SIG-M5 treated with dmso at 0.1 percent for 504 hours (cell line): Measurements from ENCODE around the gene PRPF39.

ENCODE experiments used
- DNase-seq: peaks from one replicate; lab custom pipeline; 2025; ENCODE audit not compliant: unreplicated experiment; lab: John Stamatoyannopoulos, UW

PRPF39 gene, protein sequence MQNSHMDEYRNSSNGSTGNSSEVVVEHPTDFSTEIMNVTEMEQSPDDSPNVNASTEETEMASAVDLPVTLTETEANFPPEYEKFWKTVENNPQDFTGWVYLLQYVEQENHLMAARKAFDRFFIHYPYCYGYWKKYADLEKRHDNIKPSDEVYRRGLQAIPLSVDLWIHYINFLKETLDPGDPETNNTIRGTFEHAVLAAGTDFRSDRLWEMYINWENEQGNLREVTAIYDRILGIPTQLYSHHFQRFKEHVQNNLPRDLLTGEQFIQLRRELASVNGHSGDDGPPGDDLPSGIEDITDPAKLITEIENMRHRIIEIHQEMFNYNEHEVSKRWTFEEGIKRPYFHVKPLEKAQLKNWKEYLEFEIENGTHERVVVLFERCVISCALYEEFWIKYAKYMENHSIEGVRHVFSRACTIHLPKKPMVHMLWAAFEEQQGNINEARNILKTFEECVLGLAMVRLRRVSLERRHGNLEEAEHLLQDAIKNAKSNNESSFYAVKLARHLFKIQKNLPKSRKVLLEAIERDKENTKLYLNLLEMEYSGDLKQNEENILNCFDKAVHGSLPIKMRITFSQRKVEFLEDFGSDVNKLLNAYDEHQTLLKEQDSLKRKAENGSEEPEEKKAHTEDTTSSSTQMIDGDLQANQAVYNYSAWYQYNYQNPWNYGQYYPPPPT

DNA sequence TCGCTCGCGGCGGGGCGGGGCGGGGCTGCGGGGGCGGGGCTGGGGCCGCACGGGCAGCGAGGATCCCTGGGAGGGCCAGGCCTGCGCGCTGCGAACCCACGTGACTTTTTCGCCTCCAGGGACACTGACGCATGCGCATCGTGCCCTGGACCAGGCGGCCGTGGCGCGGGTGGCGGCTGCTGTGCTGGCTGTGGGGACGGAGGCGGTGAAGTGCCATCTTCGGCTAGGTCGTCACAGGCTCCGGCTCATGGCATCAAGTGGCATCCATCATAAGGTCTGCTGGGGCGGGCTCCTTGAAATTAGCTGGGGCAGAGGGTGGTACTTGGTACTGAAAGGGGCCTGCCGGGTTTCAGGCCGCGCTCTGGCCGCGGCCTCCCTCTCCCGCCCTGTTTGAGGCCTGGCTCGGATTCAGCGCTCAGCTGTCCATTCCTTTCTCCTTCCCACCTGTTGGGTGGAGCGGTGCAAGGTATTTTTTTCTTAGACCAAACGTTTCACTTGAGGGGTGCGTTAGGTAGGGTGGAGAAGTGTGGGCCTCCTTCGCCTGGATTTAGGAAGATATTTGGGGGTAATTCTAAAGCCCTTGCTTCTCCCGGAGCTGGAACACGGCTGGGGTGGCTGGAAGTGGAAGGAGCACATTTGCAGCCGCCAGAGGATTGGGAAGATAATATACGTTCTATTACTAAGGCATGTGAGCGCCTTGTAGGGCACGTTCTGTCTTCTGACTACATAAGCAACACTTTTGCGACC is at the start of gene PRPF39:
Gene PRPF39 (plus strand): TSS at position 141 of the 747 bp plus-strand sequence. CDS start 11,124 bp downstream, outside the sequence.
- peak; percentile 87 for DNase-seq

DNA sequence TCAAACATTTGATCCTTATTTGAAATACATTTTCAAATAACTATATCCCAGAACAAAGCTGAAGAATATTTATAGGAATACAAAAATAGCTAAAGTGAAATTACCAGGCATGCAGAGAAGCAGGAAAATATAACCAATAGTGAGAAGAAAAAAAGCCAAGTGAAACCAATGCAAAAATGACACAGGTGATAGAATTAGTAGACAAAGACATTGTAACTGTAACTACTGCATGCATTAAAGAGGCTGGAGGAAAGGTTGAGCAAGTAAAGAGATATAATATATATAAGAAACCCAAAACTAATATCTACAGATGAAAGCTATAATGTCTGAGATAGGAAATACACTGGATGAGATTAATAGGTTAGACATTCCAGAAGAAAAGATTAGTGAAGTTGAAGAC is 49.2 kb upstream of the PRPF39 start:
- DNase-seq = no peak

DNA sequence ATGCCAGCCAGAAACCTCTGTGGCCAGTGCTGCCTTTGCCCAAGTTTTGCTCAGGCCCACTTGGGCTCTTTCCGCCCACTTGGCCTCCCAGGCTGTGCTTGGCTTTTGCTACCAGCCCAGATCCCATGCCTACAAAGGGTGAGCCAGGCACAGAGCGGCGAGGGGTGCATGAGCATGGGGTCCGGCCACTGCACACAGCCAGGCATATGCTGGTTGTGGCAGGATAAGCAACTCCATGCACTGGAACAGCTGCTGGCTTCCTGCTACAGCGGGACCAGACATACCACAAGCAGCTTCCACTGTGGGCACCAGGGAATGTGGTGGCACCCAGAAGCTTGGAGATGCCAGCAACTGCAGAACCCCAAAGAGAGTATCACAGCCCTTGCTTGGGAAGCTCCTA is 45.7 kb upstream of the PRPF39 start:
- DNase-seq = no peak

DNA sequence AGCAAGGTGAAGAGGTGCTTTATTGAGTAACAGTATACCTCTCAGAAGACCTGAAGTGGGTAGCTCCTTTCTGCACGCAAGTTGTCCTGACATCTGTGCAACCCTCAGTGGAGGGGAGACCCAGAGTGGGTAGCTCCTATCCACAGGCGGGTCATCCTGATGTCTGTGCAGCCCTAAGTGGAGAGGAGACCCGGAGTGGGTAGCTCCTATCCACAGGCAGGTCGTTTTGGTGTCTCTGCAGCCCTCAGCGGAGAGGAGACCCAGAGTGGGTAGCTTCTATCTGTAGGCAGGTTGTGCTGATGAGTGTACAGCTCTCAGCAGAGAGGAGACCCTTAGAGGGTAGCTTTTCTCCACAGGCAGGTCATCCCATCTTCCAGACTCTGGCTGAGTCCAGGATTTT is 45.1 kb upstream of the PRPF39 start:
- no peak for DNase-seq

DNA sequence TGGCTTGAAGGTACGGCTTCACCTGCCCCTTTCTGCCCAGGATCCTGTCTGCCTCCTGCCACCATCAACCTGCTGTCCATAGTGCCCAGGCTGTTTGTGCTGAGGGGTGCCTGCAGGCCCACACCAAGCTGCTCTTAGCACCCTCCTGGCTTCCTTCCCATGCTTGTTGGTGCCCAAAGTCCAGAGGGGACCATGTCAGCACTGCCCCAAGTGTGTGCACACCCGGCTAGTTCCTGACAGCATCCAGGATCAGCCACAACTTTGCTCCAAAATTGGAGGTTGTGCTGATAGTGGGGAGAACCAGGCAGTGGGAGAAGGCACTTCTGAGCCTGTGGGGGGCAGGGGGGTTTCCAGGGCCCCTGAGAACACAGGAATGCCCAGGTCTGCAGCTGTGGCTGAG is 44.5 kb upstream of the PRPF39 start:
- DNase-seq = no peak

DNA sequence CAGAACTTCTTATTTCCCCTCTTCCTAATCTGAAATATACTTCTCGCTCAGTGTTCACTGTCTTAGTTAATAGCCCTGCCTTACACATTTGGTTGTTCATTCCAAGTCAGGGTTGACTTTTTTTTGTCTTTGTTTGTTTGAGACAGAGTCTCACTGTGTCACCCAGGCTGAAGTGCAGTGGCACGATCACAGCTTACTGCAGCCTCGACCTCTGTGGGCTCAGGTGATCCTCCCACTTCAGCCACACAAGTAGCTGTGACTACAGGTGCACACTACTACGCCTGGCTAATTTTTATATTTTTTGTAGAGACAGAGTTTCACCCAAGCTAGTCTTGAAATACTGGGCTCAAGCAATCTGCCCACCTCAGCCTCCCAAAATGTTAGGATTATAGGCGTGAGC is 42.3 kb upstream of the PRPF39 start:
- no peak for DNase-seq

DNA sequence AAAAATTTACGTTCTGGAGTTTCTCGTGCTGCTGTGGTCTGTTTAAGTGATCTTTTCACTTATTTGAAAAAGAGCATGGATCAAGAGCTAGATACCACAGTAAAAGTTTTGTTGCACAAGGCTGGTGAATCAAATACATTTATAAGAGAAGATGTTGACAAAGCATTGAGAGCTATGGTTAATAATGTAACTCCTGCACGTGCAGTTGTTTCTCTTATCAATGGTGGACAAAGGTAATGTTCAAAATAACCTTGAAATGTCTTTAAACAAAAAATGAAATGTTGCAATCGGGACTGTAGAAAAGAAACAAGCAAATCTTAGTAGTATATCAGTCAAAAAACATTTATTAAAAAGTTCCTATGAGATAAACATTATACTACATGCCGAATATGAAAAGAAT is 39.3 kb upstream of the PRPF39 start:
- DNase-seq = no peak

DNA sequence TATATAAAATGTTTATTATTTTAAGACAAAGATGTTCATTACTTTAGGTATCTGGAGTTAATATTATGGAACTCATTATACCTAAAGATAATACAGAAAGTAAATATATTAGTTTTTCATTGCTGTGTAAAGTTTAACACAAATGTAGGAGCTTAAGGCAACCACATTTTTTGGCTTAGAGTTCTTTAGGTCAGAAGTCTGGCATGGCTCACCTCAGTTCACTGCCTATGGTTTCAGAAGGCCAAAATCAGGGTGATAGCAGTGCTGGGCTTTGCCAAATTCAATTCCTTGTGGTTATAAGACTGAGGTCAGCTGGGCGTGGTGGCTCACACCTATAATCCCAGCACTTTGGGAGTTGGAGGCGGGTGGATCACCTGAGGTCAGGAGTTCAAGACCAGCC is 35.5 kb upstream of the PRPF39 start:
- DNase-seq = no peak

DNA sequence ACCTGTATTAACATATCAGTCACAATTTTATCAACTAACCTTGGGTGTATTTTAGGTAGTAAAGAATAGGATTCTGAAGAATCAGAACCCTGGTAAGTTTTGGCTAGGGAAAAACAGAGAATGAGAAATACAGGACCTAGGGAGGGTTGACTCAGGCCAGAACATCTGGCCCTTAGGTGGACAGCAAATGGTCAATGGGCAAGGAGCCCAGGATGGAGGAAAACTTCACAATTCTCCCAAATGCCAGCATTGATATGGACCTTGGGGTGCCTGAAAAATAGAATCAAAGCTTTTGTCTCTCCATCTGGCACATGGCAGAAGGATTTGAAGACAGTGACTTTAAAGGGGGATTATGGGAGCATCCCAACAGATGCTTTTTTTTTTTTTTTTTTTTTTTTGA is 32.7 kb upstream of the PRPF39 start:
- DNase-seq = no peak

DNA sequence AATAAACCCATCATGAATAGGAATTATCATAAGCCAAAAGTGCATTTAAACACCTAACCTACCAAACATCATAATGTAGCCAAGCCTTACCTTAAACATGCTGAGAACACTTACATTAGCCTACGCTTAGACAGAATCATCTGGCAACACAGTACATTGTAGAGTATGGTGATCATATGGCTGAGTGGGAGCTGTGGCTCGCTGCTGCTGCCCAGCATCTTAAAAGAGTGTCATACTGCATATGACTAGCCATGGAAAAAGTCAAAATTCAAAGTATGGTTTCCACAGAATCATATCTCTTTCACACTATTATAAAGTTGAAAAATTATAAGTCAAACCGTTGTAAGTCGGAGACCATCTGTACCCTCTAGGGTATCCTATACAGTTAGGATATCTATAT is 32.0 kb upstream of the PRPF39 start:
- no peak for DNase-seq

DNA sequence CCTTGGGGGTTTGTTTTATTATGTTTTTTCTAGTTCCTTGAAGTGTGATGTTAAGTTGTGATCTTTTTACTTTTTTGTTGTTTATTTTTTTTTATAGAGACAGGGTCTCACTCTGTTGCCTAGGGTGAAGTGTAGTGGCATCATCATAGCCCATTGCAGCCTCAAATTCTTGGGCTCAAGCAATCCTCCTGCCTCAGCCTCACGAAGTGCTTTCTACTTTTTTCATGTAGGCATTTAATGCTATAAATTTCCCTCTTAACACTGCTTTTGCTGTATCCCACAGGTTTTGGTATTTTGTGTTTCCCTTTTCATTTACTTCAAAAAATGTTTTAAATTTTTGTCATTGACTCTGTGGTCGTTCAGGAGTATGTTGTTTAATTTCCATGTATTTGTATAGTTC is 26.6 kb upstream of the PRPF39 start:
- DNase-seq = no peak

DNA sequence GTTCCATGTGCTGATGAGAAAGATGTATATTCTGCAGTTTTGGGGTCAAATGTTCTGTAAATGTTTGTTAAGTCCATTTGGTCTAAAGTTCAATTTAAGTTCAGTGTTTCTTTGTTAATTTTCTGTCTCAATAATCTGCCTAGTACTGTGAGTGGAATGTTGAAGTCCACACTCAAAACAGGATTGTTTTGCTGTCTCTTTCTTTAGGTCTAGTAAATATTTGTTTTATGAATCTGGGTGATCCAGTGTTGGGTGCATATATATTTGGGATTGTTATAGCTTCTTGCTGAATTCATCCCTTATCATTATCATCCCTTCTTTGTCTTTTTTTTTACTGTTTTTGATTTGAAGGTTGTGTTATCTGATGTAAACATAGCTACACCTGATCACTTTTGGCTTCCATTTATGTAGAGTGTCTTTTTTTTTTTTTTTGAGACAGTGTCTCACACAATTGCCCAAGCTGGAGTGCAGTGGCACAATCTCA is 26.0 kb upstream of the PRPF39 start:
- DNase-seq = no peak

DNA sequence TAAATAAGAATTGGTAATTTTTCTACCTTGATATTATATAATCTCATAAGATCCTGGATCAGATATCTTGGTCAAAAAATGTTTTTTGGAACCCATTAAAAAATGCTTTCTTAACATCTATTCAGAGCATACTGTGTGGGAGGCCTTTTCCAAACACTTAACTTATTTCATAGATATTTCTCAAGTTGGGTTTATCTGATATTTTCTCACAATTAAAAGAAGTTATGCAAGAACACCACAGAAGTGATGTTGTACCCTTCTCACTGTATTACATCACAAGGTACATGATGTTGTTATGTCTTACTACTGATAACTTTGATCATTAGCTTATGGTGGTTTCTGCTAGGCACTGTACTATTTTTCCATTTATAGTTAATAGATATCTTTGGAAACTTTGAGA is 23.4 kb upstream of the PRPF39 start:
- DNase-seq = no peak

DNA sequence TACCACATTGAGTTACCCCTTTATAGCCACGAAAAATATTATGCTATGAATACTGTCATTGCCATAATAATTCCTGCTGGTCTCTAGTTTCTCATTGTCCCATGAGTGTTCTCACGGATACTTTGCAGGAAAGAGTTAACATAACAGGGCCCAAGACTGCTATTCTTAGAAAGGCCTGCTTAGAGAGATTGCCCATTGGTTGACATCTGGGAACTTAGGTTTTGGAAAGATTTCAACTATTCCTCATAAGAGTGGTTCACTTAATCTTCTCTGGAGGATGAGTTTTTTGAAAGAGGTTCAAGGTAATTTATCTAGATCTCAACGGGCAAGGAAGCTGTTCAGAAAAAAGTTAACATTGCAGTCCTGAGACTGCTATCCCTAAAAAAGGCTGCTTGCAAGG is 18.4 kb upstream of the PRPF39 start:
- no peak for DNase-seq

DNA sequence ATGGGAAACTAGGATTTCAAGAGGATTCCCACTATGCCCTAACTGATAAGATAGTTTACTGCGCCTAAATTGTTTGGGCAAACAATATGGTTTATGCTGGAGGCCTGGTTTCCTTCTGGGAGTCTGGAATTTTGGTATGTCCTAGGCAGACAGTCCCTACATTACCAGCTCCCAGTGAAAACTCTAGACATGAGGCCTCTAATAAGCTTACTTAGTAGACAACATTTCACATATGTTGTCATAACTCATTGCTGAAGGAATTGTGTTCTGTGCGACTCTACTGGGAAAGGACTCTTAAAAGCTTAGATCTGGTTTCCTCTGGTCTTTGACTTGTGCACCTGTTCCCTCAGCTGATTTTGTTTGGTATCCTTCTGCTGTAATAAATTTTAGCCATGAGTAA is 18.0 kb upstream of the PRPF39 start:
- no peak for DNase-seq

DNA sequence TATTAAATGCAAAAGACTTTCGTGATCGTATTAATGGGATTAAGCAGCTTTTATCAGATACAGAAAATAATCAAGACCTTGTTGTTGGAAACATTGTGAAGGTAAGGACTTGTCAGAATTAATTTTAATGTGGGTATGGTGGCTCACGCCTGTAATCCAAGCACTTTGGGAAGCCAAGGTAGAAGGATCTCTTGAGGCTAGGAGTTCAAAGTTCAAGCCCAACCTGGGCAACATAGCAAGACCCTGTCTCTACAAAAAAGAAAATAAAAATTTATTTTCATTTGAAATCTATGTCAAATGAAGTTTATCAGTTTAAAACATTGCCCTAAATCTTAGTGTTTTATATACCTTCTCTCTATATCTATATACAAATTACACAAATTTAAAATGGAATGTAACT is 17.2 kb upstream of the PRPF39 start:
- DNase-seq = no peak

DNA sequence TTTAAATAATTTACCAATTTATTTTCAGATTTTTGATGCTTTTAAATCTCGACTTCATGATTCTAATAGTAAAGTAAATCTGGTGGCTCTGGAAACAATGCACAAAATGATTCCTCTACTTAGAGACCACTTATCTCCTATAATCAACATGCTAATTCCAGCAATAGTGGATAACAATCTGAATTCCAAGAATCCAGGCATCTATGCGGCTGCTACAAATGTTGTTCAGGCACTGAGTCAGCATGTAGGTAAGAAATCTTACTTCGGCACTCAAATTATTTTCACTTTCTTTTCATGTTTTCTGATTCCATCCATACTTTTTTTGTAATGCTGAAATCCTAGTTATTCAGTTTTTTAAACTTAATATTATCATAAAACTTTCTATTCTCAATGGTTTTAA is 15.5 kb upstream of the PRPF39 start:
- no peak for DNase-seq

DNA sequence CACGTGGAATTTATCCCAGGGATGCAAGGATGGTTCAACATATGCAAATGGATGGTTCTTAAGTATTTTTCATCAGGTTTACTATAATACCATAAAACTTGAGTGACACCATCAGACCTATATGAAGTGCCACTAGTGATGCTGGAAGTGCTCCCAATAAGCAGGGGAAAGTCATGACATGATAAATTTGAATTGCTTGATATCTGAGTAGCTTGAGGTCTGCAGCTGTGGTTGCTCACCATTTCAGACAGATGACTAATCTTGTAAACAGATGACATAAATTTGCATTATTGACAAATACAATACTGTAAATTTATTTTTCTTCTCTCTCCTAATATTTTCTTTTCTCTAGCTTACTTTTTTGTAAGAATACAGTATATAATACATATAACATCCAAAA is 13.7 kb upstream of the PRPF39 start:
- DNase-seq = no peak

DNA sequence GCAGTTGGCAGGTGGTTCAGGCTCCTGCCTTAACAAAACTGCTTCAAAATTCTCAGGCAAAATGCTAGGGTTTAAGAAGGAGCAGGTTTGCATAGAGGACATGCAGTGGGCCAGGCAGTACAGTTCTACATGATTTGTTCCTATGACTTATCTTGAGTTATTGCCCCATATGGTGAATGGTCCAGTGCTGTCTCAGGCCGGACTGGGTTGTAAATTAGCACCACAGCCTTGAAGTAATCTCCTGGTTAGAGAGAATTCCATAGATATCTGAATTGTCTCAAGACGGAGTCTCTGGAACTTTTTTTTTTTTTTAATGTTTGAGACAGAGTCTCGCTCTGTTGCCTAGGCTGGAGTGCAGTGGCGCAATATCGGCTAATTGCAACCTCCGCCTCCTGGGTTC is 11.8 kb upstream of the PRPF39 start:
- no peak for DNase-seq

DNA sequence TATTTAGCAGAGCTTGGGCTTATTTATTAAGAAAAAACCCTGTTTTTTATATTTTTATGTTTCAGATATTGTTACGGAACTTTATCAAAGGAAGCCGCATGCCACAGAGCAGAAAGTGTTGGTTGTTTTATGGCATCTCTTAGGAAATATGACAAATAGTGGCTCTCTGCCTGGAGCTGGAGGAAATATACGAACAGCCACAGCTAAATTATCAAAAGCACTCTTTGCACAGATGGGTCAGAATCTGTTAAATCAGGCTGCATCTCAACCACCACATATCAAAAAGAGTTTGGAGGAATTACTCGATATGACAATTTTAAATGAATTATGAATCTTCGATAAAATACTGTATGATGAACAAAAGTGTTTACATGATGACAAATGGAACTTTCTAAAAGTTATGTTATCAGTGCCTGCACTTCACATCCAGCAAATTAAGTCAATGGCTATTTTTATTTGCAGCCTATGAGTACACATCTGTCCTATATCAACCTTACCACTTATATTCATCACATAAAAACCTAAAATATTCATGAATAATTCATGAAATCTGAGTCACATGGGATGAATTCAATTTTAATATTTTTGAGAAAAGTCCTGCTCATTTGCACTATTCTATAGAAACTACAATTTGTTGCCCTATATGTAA is 10.6 kb upstream of the PRPF39 start:
- DNase-seq = no peak

DNA sequence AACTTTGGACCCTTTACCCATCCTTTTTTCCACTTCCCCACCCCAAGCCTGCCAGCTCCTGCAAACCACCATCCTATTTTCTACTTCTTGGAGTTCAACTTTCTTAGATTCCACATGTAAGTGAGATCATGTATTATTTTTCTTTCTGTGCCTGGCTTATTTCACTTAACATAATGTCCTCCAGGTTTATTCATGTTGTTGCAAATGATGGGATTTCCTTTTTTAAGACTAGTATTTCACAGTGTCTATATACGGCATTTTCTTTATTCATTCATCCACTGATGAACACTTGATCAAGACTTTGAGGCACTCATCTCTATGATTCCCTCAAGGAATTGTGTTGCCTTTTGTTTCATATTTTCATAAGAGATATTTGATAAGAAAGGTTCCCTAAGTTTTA is 5.6 kb upstream of the PRPF39 start:
- DNase-seq = no peak
